GM21786 (cell line): ENCODE data around the gene ARIH1.
"Not testable (repeated sequence)": the region's sequence is repeated elsewhere in the genome, so short reads cannot be mapped to it uniquely, and the experiment has no call there.

ENCODE experiments used
- ATAC-seq: cut with Tn5 transposase; IDR thresholded peaks from one replicate; pipeline ENCODE4 v1.9.1; 2021; ENCODE audit not compliant: unreplicated experiment

ARIH1 gene

GRCh38 chr15:72599855-72600464 lies 125.8 kb downstream of the ARIH1 start:
- ATAC-seq: no peak

GRCh38 chr15:72604794-72605193 lies 130.7 kb downstream of the ARIH1 start:
- no peak for ATAC-seq

GRCh38 chr15:72608084-72608483 lies 134.0 kb downstream of the ARIH1 start:
- ATAC-seq: not testable (repeated sequence)

GRCh38 chr15:72609862-72610261 lies 135.7 kb downstream of the ARIH1 start:
- ATAC-seq: no peak

GRCh38 chr15:72612324-72612723 lies 138.2 kb downstream of the ARIH1 start:
- ATAC-seq: not testable (repeated sequence)

GRCh38 chr15:72614810-72615532 lies 140.8 kb downstream of the ARIH1 start:
- ATAC-seq: no peak

GRCh38 chr15:72615533-72616233 lies 141.6 kb downstream of the ARIH1 start:
- ATAC-seq: not testable (repeated sequence)

- no peak for ATAC-seq
These were observed 142.5 kb downstream of the ARIH1 start for GRCh38 chr15:72616491-72617210.

- not testable (repeated sequence) for ATAC-seq
These were observed 149.7 kb downstream of the ARIH1 start for GRCh38 chr15:72623854-72624253.

- ATAC-seq: not testable (repeated sequence)
These were observed 152.0 kb downstream of the ARIH1 start for GRCh38 chr15:72626153-72626552.

- ATAC-seq: not testable (repeated sequence)
These were observed 154.3 kb downstream of the ARIH1 start for GRCh38 chr15:72628249-72629067.

- ATAC-seq: not testable (repeated sequence)
These were observed 155.0 kb downstream of the ARIH1 start for GRCh38 chr15:72629068-72629570.

GRCh38 chr15:72636519-72637282 lies 162.6 kb downstream of the ARIH1 start:
- ATAC-seq: not testable (repeated sequence)

- ATAC-seq: not testable (repeated sequence)
These were observed 165.8 kb downstream of the ARIH1 start for GRCh38 chr15:72639759-72640483.

GRCh38 chr15:72642271-72642670 lies 168.1 kb downstream of the ARIH1 start:
- ATAC-seq: not testable (repeated sequence)

GRCh38 chr15:72648631-72649253 lies 174.6 kb downstream of the ARIH1 start:
- ATAC-seq: not testable (repeated sequence)
